Measurements from ENCODE around the gene DEPDC7. TPM values are rescaled to one million over a fixed set of nuclear protein-coding genes. Genes with fewer than 3 reads are reported as not detected.
A peak's percentile ranks its signal among the peaks of the same experiment; 100 is the strongest.
"Not testable (repeated sequence)": the region's sequence is repeated elsewhere in the genome, so short reads cannot be mapped to it uniquely, and the experiment has no call there.

The DEPDC7 gene
- total and polyA plus RNA-seq, 9 of the 15 experiments (the other 6 are each of a cell fraction or from before 2014, with no cell fraction given) = 5.4 to 19.9 (median 12.0) TPM

GRCh38 chr11:33028537-33028914 is 12.8 kb downstream of the DEPDC7 start:
- Histone ChIP-seq H3K79me2 (ENCODE audit: control insufficient read depth, insufficient read depth, low read length) (no peaks in the 10 kb centered on the region), H3K27ac (ENCODE audit: extremely low read depth, low read depth, low read length) (no peak overlapping the region), H3K27me3 (ENCODE audit: control insufficient read depth in 2 of 2, insufficient read depth in 2 of 2, low read length in 2 of 2) (no peaks in the 10 kb centered on the region), H4K20me1 (replicated peaks; ENCODE audit: control insufficient read depth, insufficient read depth, low read length) (no peaks in the 10 kb centered on the region), H3K4me3 (no peak overlapping the region), H2AFZ (ENCODE audit: low read depth, low read length) (no peak overlapping the region), H3K9me1 (ENCODE audit: control insufficient read depth, insufficient read depth, low read length) (no peaks in the 10 kb centered on the region), H3K9me3 (replicated peaks; ENCODE audit: control insufficient read depth, insufficient read depth, low read depth, low read length) (no peaks in the 10 kb centered on the region), H3K4me2 (ENCODE audit: insufficient read depth, low read length) (no peak overlapping the region), H3K9ac (ENCODE audit: insufficient read depth in 1 of 2, low read depth in 2 of 2, low read length in 2 of 2) (no peak overlapping the region), H3K36me3 (ENCODE audit: control insufficient read depth, insufficient read depth, low read length) (peaks cover 12% of the 10 kb centered on the region; the same call in 2 of the 3 replicates), H3K4me1 (replicated peaks in 1 of 2; ENCODE audit: control insufficient read depth in 2 of 2, insufficient read depth in 2 of 2, low read length in 2 of 2) (no peaks in the 10 kb centered on the region)
- intact Hi-C loops (cut with micrococcal nuclease) = no loop called here
- ChIA-PET CTCF (ENCODE audit: low intra/inter-chr PET ratio) (no interaction called here), POLR2A (interaction anchor here (2.1 to 3.1 kb wide), 3 partner anchors 11 to 13 kb away, joined by 7 to 25 read pairs (median 9); partner anchors contain the start of genes DEPDC7 and TCP11L1)
- no peak for ATAC-seq
- TF ChIP-seq SIRT6 (IDR thresholded peaks at IDR 0.05; ENCODE audit: low read depth, low read length) (no peak), MCM2 (IDR thresholded peaks at IDR 0.05; ENCODE audit: low read depth) (no peak), SNIP1 (IDR thresholded peaks at IDR 0.05; ENCODE audit: low read depth) (no peak), FOXJ2 (tag; IDR thresholded peaks at IDR 0.05) (no peak), TAF9B (IDR thresholded peaks at IDR 0.05; ENCODE audit: partially characterized antibody) (no peak), RFX1 (IDR thresholded peaks at IDR 0.05) (no peak), ZNF217 (CRISPR knock-in tag; IDR thresholded peaks at IDR 0.05) (no peak), NFE2L1 (tag; IDR thresholded peaks at IDR 0.05; ENCODE audit: borderline replicate concordance, low read depth) (no peak)
- TF ChIP-seq, protein P1, sequence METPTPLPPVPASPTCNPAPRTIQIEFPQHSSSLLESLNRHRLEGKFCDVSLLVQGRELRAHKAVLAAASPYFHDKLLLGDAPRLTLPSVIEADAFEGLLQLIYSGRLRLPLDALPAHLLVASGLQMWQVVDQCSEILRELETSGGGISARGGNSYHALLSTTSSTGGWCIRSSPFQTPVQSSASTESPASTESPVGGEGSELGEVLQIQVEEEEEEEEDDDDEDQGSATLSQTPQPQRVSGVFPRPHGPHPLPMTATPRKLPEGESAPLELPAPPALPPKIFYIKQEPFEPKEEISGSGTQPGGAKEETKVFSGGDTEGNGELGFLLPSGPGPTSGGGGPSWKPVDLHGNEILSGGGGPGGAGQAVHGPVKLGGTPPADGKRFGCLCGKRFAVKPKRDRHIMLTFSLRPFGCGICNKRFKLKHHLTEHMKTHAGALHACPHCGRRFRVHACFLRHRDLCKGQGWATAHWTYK (CRISPR knock-in tag; IDR thresholded peaks at IDR 0.05) = no peak
- TF ChIP-seq, protein P2, sequence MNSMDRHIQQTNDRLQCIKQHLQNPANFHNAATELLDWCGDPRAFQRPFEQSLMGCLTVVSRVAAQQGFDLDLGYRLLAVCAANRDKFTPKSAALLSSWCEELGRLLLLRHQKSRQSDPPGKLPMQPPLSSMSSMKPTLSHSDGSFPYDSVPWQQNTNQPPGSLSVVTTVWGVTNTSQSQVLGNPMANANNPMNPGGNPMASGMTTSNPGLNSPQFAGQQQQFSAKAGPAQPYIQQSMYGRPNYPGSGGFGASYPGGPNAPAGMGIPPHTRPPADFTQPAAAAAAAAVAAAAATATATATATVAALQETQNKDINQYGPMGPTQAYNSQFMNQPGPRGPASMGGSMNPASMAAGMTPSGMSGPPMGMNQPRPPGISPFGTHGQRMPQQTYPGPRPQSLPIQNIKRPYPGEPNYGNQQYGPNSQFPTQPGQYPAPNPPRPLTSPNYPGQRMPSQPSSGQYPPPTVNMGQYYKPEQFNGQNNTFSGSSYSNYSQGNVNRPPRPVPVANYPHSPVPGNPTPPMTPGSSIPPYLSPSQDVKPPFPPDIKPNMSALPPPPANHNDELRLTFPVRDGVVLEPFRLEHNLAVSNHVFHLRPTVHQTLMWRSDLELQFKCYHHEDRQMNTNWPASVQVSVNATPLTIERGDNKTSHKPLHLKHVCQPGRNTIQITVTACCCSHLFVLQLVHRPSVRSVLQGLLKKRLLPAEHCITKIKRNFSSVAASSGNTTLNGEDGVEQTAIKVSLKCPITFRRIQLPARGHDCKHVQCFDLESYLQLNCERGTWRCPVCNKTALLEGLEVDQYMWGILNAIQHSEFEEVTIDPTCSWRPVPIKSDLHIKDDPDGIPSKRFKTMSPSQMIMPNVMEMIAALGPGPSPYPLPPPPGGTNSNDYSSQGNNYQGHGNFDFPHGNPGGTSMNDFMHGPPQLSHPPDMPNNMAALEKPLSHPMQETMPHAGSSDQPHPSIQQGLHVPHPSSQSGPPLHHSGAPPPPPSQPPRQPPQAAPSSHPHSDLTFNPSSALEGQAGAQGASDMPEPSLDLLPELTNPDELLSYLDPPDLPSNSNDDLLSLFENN (IDR thresholded peaks at IDR 0.05; ENCODE audit: low read depth in 2 of 2, low read length in 2 of 2) = no peak
- WGBS (ENCODE audit: insufficient coverage, low coverage, missing lambda C conversion rate) = 68% methylated on average over 2 of the region's 2 CpGs
- FAIRE-seq = peak; percentile 6
- no TSS peak for BruUV-seq (replicated peaks)
- in situ Hi-C loops (cut with MboI) = no loop called here
- DNase-seq (ENCODE audit: extremely low read depth in 1 of 4, low spot score in 3 of 4) = no peak

- in situ Hi-C loops (cut with MboI); H3K79me2 ChIP-seq (ENCODE audit: control insufficient read depth, insufficient read depth, low read length); H3K9me3 ChIP-seq (replicated peaks; ENCODE audit: control insufficient read depth, insufficient read depth, low read depth, low read length); DNase-seq (ENCODE audit: extremely low read depth in 1 of 4, low spot score in 3 of 4); H3K27me3 ChIP-seq (ENCODE audit: control insufficient read depth in 2 of 2, insufficient read depth in 2 of 2, low read length in 2 of 2); H3K4me3 ChIP-seq; H3K4me1 ChIP-seq (replicated peaks in 1 of 2; ENCODE audit: control insufficient read depth in 2 of 2, insufficient read depth in 2 of 2, low read length in 2 of 2); H3K9me1 ChIP-seq (ENCODE audit: control insufficient read depth, insufficient read depth, low read length); H4K20me1 ChIP-seq (replicated peaks; ENCODE audit: control insufficient read depth, insufficient read depth, low read length); H3K9ac ChIP-seq (ENCODE audit: insufficient read depth in 1 of 2, low read depth in 2 of 2, low read length in 2 of 2); ATAC-seq; CTCF ChIA-PET (ENCODE audit: low intra/inter-chr PET ratio); H3K4me2 ChIP-seq (ENCODE audit: insufficient read depth, low read length); FAIRE-seq; H3K27ac ChIP-seq (ENCODE audit: extremely low read depth, low read depth, low read length); BruUV-seq (replicated peaks); intact Hi-C loops (cut with micrococcal nuclease); H2AFZ ChIP-seq (ENCODE audit: low read depth, low read length): not testable (repeated sequence)
- H3K36me3 ChIP-seq (ENCODE audit: control insufficient read depth, insufficient read depth, low read length) = peaks cover 12% of the 10 kb centered on the region; the same call in 2 of the 3 replicates
- 83% methylated on average over 5 of the region's 6 CpGs for WGBS (ENCODE audit: insufficient coverage, low coverage, missing lambda C conversion rate)
- POLR2A ChIA-PET = interaction anchor here (1.5 to 2.9 kb wide), 2 partner anchors 10 to 13 kb away, joined by 5 to 9 read pairs; partner anchors contain the start of genes DEPDC7 and TCP11L1
These were observed 13.5 kb downstream of the DEPDC7 start for GRCh38 chr11:33029218-33029617.
